VCaP (cell line): Measurements from ENCODE around the gene ATOH7.
"Not testable (repeated sequence)": the region's sequence is repeated elsewhere in the genome, so short reads cannot be mapped to it uniquely, and the experiment has no call there.

Experiments
- H3K27ac ChIP-seq: fragments of 450-650 bp; 2 replicates; pipeline ENCODE4 v1.5.1; 2017
- CTCF ChIP-seq: fragments of 450-650 bp; conservative IDR thresholded peaks from 2 replicates; pipeline ENCODE4 v1.5.1; 2017; ENCODE audit warnings: mild to moderate bottlenecking, moderate library complexity

ATOH7 gene

GRCh38 chr10:68269562-68270290 lies 37.8 kb upstream of the ATOH7 start:
- TF ChIP-seq CTCF = no peak
- H3K27ac ChIP-seq = no peak overlapping the region

- TF ChIP-seq CTCF = no peak
- no peak overlapping the region for H3K27ac ChIP-seq
These were observed 29.4 kb upstream of the ATOH7 start for GRCh38 chr10:68261132-68261856.

GRCh38 chr10:68253346-68253745 lies 21.4 kb upstream of the ATOH7 start:
- no peak for TF ChIP-seq CTCF
- H3K27ac ChIP-seq = no peak overlapping the region

GRCh38 chr10:68251625-68252495 lies 19.9 kb upstream of the ATOH7 start:
- no peak for TF ChIP-seq CTCF
- no peak overlapping the region for H3K27ac ChIP-seq

DNA sequence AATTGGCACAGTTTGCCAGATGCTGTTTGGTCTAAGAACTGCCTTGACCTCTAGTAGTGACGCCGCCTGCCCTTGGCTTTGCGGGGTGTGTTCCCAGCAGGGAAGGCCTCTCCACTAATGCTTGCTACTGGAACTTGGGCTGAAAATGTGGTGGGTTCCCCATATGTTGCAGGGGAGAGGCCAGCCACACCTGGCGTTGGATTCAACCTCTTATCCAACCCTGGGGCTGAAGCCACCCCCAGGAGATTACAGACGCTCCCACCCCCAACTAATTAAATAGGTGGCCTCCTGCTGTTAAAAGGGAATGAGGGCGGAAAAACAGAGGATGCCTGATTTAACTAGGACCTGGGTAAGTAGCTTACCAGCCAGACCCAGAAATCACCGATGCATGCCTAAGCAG lies 19.2 kb upstream of the ATOH7 start:
- H3K27ac ChIP-seq = no peak overlapping the region
- TF ChIP-seq CTCF = no peak

- no peak overlapping the region for H3K27ac ChIP-seq
- no peak for TF ChIP-seq CTCF
These were observed 17.4 kb upstream of the ATOH7 start for GRCh38 chr10:68249297-68249696.

DNA sequence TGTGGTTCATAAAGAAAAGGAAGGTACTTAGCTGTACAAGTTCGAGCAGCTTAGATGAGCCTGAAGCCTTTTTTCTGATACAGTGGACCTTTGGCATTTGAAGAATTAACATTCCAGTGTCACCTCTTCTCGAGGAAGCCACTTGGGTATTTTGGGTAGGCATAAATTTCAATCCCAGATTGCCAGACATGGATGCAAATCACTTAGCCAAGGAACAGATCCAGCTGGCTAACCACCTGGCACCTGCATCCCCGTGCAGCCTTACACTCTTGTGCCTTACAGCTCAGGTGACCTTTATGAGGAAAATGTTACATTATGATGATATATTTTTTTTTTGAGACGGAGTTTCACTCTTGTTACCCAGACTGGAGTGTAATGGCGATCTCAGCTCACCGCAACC lies 16.0 kb upstream of the ATOH7 start:
- H3K27ac ChIP-seq = no peak overlapping the region
- TF ChIP-seq CTCF = no peak

DNA sequence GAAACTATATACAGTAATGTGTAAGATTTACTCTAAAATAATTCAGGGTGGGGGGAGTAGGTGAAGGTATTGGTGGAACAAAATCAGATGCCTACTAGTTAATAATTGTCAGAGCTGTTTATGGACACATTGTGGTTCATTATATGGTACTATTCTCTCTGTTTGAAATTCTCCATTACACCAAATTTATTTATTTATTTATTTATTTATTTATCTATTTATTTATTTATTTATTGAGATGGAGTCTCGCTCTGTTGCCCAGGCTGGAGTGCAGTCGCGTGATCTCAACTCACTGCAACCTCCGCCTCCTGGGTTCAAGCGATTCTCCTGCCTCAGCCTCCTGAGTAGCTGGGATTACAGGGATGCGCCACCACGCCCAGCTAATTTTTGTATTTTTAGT lies 14.5 kb upstream of the ATOH7 start:
- not testable (repeated sequence) for H3K27ac ChIP-seq
